Upper lobe of right lung (tissue), 1 donor: ENCODE data around the gene RBBP8NL. TPM values are rescaled to one million over a fixed set of nuclear protein-coding genes. Genes with fewer than 3 reads are reported as not detected.

Source experiments
- ATAC-seq: fragments of 200-7000 bp; cut with Tn5 transposase; one replicate; pipeline ENCODE4 v1.9.1; 2020; ENCODE audit warnings: mild to moderate bottlenecking, moderate library complexity
- DNase-seq: peaks from one replicate; pipeline ENCODE4 v3.0.0-alpha.2; 2020
- H3K27ac ChIP-seq: fragments of 200-600 bp; one replicate; pipeline ENCODE4 v1.8.0; 2022
- H3K27me3 ChIP-seq: fragments of 200-600 bp; one replicate; pipeline ENCODE4 v1.8.0; 2022; ENCODE audit warnings: mild to moderate bottlenecking
- H3K36me3 ChIP-seq: fragments of 200-600 bp; one replicate; pipeline ENCODE4 v1.8.0; 2022
- H3K4me1 ChIP-seq: fragments of 200-600 bp; one replicate; pipeline ENCODE4 v1.8.0; 2022
- H3K4me3 ChIP-seq: fragments of 200-600 bp; one replicate; pipeline ENCODE4 v1.8.0; 2022; ENCODE audit warnings: mild to moderate bottlenecking
- H3K9me3 ChIP-seq: fragments of 200-600 bp; one replicate; pipeline ENCODE4 v1.8.0; 2022
- CTCF ChIP-seq: fragments of 200-600 bp; IDR thresholded peaks from one replicate; pipeline ENCODE4 v1.8.0; 2022; ENCODE audit warnings: antibody characterized with exemption
- intact Hi-C: fragments of 100-400 bp; cut with DNase I; formaldehyde crosslinking; loops from one replicate; pipeline ENCODE4 v1.11.0; 2022
- total RNA-seq: library from RNA; stranded (reverse); fragmentation: NEBNext Ultra II Directional; extraction: Animal tissue kit (Norgen Biotek cat#: 25700); gene quantifications from one replicate; pipeline ENCODE4 v1.2.1, GENCODE V29; 2021
- donor health status: DM: no; HTN: yes; CAD: no; lungs with severe emphysema.

Gene RBBP8NL
- total RNA-seq, 1 donor from 2014 or later, result 0.64 TPM

- no peak for TF ChIP-seq CTCF
- Histone ChIP-seq H3K4me3 (peak overlapping the region; percentile 46), H3K27me3 (peaks cover 72% of the 10 kb centered on the region), H3K36me3 (no peaks in the 10 kb centered on the region), H3K27ac (peak overlapping the region; percentile 42), H3K4me1 (peaks cover 8% of the 10 kb centered on the region), H3K9me3 (no peaks in the 10 kb centered on the region)
- intact Hi-C loops, result no loop called here
- no peak for ATAC-seq
- DNase-seq, result no peak
These were observed 47.3 kb upstream of the RBBP8NL start for GRCh38 chr20:62474604-62475026.

- H3K27me3 ChIP-seq, result peaks cover 65% of the 10 kb centered on the region
- peak overlapping the region; percentile 46 for H3K4me3 ChIP-seq
- TF ChIP-seq CTCF, result no peak
- no peaks in the 10 kb centered on the region for H3K9me3 ChIP-seq
- no peaks in the 10 kb centered on the region for H3K36me3 ChIP-seq
- intact Hi-C loops, result no loop called here
- ATAC-seq (no peak), DNase-seq (no peak)
- H3K4me1 ChIP-seq, result peaks cover 8% of the 10 kb centered on the region
- no peak overlapping the region for H3K27ac ChIP-seq
These were observed 46.6 kb upstream of the RBBP8NL start for GRCh38 chr20:62473717-62474603.

- DNase-seq (no peak), ATAC-seq (no peak)
- no peak overlapping the region for H3K4me3 ChIP-seq
- no peak overlapping the region for H3K27ac ChIP-seq
- no peaks in the 10 kb centered on the region for H3K9me3 ChIP-seq
- peaks cover 8% of the 10 kb centered on the region for H3K4me1 ChIP-seq
- TF ChIP-seq CTCF, result no peak
- peaks cover 56% of the 10 kb centered on the region for H3K27me3 ChIP-seq
- H3K36me3 ChIP-seq, result no peaks in the 10 kb centered on the region
- intact Hi-C loops, result no loop called here
These were observed 45.7 kb upstream of the RBBP8NL start for GRCh38 chr20:62472941-62473585.

- Histone ChIP-seq H3K9me3 (no peaks in the 10 kb centered on the region), H3K36me3 (no peaks in the 10 kb centered on the region), H3K27me3 (peaks cover 49% of the 10 kb centered on the region), H3K4me3 (no peak overlapping the region), H3K27ac (no peak overlapping the region), H3K4me1 (peaks cover 8% of the 10 kb centered on the region)
- no peak for TF ChIP-seq CTCF
- ATAC-seq (no peak), DNase-seq (no peak)
- intact Hi-C loops, result no loop called here
These were observed 45.0 kb upstream of the RBBP8NL start for GRCh38 chr20:62472138-62472940.

- no peak overlapping the region for H3K27ac ChIP-seq
- no peaks in the 10 kb centered on the region for H3K36me3 ChIP-seq
- intact Hi-C loops, result no loop called here
- no peak for DNase-seq
- no peak for ATAC-seq
- peaks cover 37% of the 10 kb centered on the region for H3K27me3 ChIP-seq
- H3K9me3 ChIP-seq, result no peaks in the 10 kb centered on the region
- no peak for TF ChIP-seq CTCF
- no peak overlapping the region for H3K4me3 ChIP-seq
- peaks cover 1% of the 10 kb centered on the region for H3K4me1 ChIP-seq
These were observed 43.1 kb upstream of the RBBP8NL start for GRCh38 chr20:62470459-62470858.
